ENCODE measurements around the gene JMJD1C. TPM values are rescaled to one million over a fixed set of nuclear protein-coding genes. Genes with fewer than 3 reads are reported as not detected.

The JMJD1C gene
- total RNA-seq, 1 experiment from 2014 or later: 89.7 TPM

GRCh38 chr10:63204667-63205391, 260.9 kb downstream of the JMJD1C start:
- Mint-ChIP-seq H3K27ac (ENCODE audit: unreplicated experiment) (no peak overlapping the region), H3K4me1 (ENCODE audit: low read depth, unreplicated experiment) (no peaks in the 10 kb centered on the region), H3K4me3 (ENCODE audit: unreplicated experiment) (no peak overlapping the region), H3K9me3 (ENCODE audit: unreplicated experiment) (no peaks in the 10 kb centered on the region), H3K36me3 (ENCODE audit: insufficient read depth, unreplicated experiment) (peaks cover 57% of the 10 kb centered on the region), H3K27me3 (ENCODE audit: insufficient read depth, unreplicated experiment) (no peaks in the 10 kb centered on the region)
- 0 out of 2 replicates have a peak, but pooled peaks cover 2% of the 10 kb centered on the region for H3K36me3 ChIP-seq (ENCODE audit: control insufficient read depth, insufficient read depth, low read length)
- no peak for DNase-seq
- BruUV-seq (replicated peaks): no TSS peak
- no peaks in the 10 kb centered on the region for H3K9me3 ChIP-seq
- intact Hi-C loops (cut with micrococcal nuclease; ENCODE audit: unreplicated experiment): no loop called here
- no peaks in the 10 kb centered on the region for H3K27me3 ChIP-seq (replicated peaks; ENCODE audit: control insufficient read depth, insufficient read depth, low read length)
- ChIA-PET CTCF (no interaction called here), POLR2A (no interaction called here)
- TF ChIP-seq CTCF (IDR thresholded peaks at IDR 0.05; ENCODE audit: insufficient read depth in 1 of 2, low read depth in 1 of 2, low read length in 1 of 2, severe bottlenecking in 1 of 2, unreplicated experiment in 1 of 2): no peak
- H3K4me3 ChIP-seq (ENCODE audit: low read depth, low read length): no peak overlapping the region
- H3K4me1 ChIP-seq: no peaks in the 10 kb centered on the region

DNA sequence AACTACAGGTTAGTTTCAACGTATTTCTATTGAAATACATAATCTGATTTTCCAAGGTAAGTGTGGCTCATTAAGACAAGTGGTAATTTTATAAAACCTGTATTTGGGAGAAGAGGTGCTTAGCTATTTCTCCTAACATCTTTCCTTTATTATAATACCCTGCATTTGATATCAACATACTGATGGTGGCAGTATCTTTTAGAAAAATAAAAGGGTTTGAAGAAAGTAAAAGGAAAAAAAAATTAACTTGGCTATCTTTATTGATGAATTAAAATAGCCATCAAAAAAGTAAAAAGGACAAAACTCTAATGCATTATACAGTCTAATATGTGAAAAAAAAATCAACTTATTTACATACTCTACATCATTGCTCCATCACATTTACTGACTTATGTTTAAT, 264.7 kb downstream of the JMJD1C start:
- Mint-ChIP-seq H3K4me1 (ENCODE audit: low read depth, unreplicated experiment) (no peaks in the 10 kb centered on the region), H3K27ac (ENCODE audit: unreplicated experiment) (no peak overlapping the region), H3K4me3 (ENCODE audit: unreplicated experiment) (no peak overlapping the region), H3K9me3 (ENCODE audit: unreplicated experiment) (no peaks in the 10 kb centered on the region), H3K36me3 (ENCODE audit: insufficient read depth, unreplicated experiment) (peaks cover 52% of the 10 kb centered on the region), H3K27me3 (ENCODE audit: insufficient read depth, unreplicated experiment) (no peaks in the 10 kb centered on the region)
- ChIA-PET CTCF (no interaction called here), POLR2A (no interaction called here)
- Histone ChIP-seq H3K9me3 (no peaks in the 10 kb centered on the region), H3K36me3 (ENCODE audit: control insufficient read depth, insufficient read depth, low read length) (0 out of 2 replicates have a peak, but pooled peaks cover 2% of the 10 kb centered on the region), H3K4me3 (ENCODE audit: low read depth, low read length) (no peak overlapping the region), H3K27me3 (replicated peaks; ENCODE audit: control insufficient read depth, insufficient read depth, low read length) (no peaks in the 10 kb centered on the region), H3K4me1 (no peaks in the 10 kb centered on the region)
- no peak for DNase-seq
- BruUV-seq (replicated peaks): no TSS peak
- TF ChIP-seq CTCF (IDR thresholded peaks at IDR 0.05; ENCODE audit: insufficient read depth in 1 of 2, low read depth in 1 of 2, low read length in 1 of 2, severe bottlenecking in 1 of 2, unreplicated experiment in 1 of 2): no peak
- intact Hi-C loops (cut with micrococcal nuclease; ENCODE audit: unreplicated experiment): no loop called here

DNA sequence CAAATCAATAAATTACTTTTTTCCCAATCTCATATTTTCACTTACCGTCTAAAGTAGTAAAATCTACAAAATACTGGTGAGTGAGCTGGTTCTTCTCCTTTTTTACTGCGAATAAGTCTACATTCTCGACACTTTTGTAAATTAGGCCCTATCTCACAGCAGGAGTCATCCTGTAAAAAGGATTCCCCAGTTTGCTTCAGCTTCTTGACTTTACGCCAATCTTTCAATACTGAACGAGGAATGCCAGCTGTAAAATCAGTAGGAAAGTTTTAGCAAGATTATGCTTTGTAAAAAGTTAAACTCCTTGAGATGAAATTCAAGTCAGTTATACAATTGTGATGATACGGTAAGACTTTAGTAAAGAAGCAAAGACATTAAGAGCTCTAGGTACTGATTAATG, 265.3 kb downstream of the JMJD1C start:
- H3K36me3 Mint-ChIP-seq (ENCODE audit: insufficient read depth, unreplicated experiment): peaks cover 52% of the 10 kb centered on the region
- Histone ChIP-seq H3K27me3 (replicated peaks; ENCODE audit: control insufficient read depth, insufficient read depth, low read length) (no peaks in the 10 kb centered on the region), H3K36me3 (ENCODE audit: control insufficient read depth, insufficient read depth, low read length) (0 out of 2 replicates have a peak, but pooled peaks cover 2% of the 10 kb centered on the region), H3K9me3 (no peaks in the 10 kb centered on the region), H3K4me3 (ENCODE audit: low read depth, low read length) (no peak overlapping the region), H3K4me1 (no peaks in the 10 kb centered on the region)
- no peak for TF ChIP-seq CTCF (IDR thresholded peaks at IDR 0.05; ENCODE audit: insufficient read depth in 1 of 2, low read depth in 1 of 2, low read length in 1 of 2, severe bottlenecking in 1 of 2, unreplicated experiment in 1 of 2)
- H3K4me1 Mint-ChIP-seq (ENCODE audit: low read depth, unreplicated experiment): no peaks in the 10 kb centered on the region
- no peak for DNase-seq
- ChIA-PET POLR2A (no interaction called here), CTCF (no interaction called here)
- H3K9me3 Mint-ChIP-seq (ENCODE audit: unreplicated experiment): no peaks in the 10 kb centered on the region
- intact Hi-C loops (cut with micrococcal nuclease; ENCODE audit: unreplicated experiment): no loop called here
- no peak overlapping the region for H3K4me3 Mint-ChIP-seq (ENCODE audit: unreplicated experiment)
- no peaks in the 10 kb centered on the region for H3K27me3 Mint-ChIP-seq (ENCODE audit: insufficient read depth, unreplicated experiment)
- H3K27ac Mint-ChIP-seq (ENCODE audit: unreplicated experiment): no peak overlapping the region
- no TSS peak for BruUV-seq (replicated peaks)

Data from Caco-2 (cell line).